T-helper 2 cell treated with Interferon-gamma antibody and Interleukin-4, amounts not matched to agents 100 ng/mL and 5 ng/mL, for 36 hours (primary cell): ENCODE data around the gene DNAI1. TPM values are rescaled to one million over a fixed set of nuclear protein-coding genes. Genes with fewer than 3 reads are reported as not detected.
"Not testable (repeated sequence)": the region's sequence is repeated elsewhere in the genome, so short reads cannot be mapped to it uniquely, and the experiment has no call there.

Experiments
- intact Hi-C: fragments of 100-400 bp; cut with micrococcal nuclease; formaldehyde crosslinking; loops from one replicate; pipeline ENCODE4 v1.15.1; 2023
- total RNA-seq: library from RNA; stranded (reverse); gene quantifications from 2 replicates; pipeline ENCODE4 v1.2.3, GENCODE V29; 2022

The DNAI1 gene
- total RNA-seq, 1 donor from 2014 or later = not detected

GRCh38 chr9:34526026-34526425 lies 67.4 kb downstream of the DNAI1 start:
- intact Hi-C loops = no loop called here

- intact Hi-C loops = not testable (repeated sequence)
Measured at GRCh38 chr9:34532041-34532440, 73.4 kb downstream of the DNAI1 start.

- intact Hi-C loops = no loop called here
Measured at GRCh38 chr9:34536685-34537084, 78.1 kb downstream of the DNAI1 start.

- intact Hi-C loops = no loop called here
Measured at GRCh38 chr9:34540827-34541226, 82.2 kb downstream of the DNAI1 start.

- intact Hi-C loops = no loop called here
Measured at GRCh38 chr9:34541540-34541939, 82.9 kb downstream of the DNAI1 start.

GRCh38 chr9:34544035-34544434 lies 85.4 kb downstream of the DNAI1 start:
- intact Hi-C loops = no loop called here

- intact Hi-C loops = no loop called here
Measured at GRCh38 chr9:34545497-34545896, 86.9 kb downstream of the DNAI1 start.

- intact Hi-C loops = no loop called here
Measured at GRCh38 chr9:34546102-34546833, 87.7 kb downstream of the DNAI1 start.

GRCh38 chr9:34546834-34547827 lies 88.5 kb downstream of the DNAI1 start:
- intact Hi-C loops = loop anchor here (1.0 kb wide), 1 partner anchor 110 kb away; no protein-coding TSS in a partner anchor

GRCh38 chr9:34547960-34548611 lies 89.5 kb downstream of the DNAI1 start:
- intact Hi-C loops = loop anchor here (1.0 kb wide), 2 partner anchors 43 to 111 kb away; no protein-coding TSS in a partner anchor

GRCh38 chr9:34549407-34549732 lies 90.8 kb downstream of the DNAI1 start:
- intact Hi-C loops = no loop called here

- intact Hi-C loops = no loop called here
Measured at GRCh38 chr9:34550016-34550680, 91.5 kb downstream of the DNAI1 start.

GRCh38 chr9:34550681-34551270 lies 92.2 kb downstream of the DNAI1 start:
- intact Hi-C loops = no loop called here

GRCh38 chr9:34551751-34552605 lies 93.4 kb downstream of the DNAI1 start:
- intact Hi-C loops = no loop called here

GRCh38 chr9:34552606-34552981 lies 94.0 kb downstream of the DNAI1 start:
- intact Hi-C loops = no loop called here

- intact Hi-C loops = no loop called here
Measured at GRCh38 chr9:34552986-34553385, 94.4 kb downstream of the DNAI1 start.

GRCh38 chr9:34553511-34554021 lies 95.0 kb downstream of the DNAI1 start:
- intact Hi-C loops = no loop called here

- intact Hi-C loops = no loop called here
Measured at GRCh38 chr9:34554211-34555001, 95.8 kb downstream of the DNAI1 start.

- intact Hi-C loops = no loop called here
Measured at GRCh38 chr9:34555002-34555348, 96.4 kb downstream of the DNAI1 start.
